ENCODE results near the gene BCAM.
"Not testable (repeated sequence)": the region's sequence is repeated elsewhere in the genome, so short reads cannot be mapped to it uniquely, and the experiment has no call there.

Gene BCAM

GRCh38 chr19:44808463-44809371 lies at the start of gene BCAM:
Gene BCAM, plus strand, starts transcription at chr19:44809103. Its CDS starts 22 bp downstream, at chr19:44809125.
- DNase-seq = peak; percentile 57

- no peak for DNase-seq
Observed at GRCh38 chr19:44762038-44762437, 46.9 kb upstream of the BCAM start.

- DNase-seq = no peak
Observed at GRCh38 chr19:44765033-44765948, 43.6 kb upstream of the BCAM start.

- no peak for DNase-seq
Observed at GRCh38 chr19:44765949-44766335, 43.0 kb upstream of the BCAM start.

GRCh38 chr19:44767295-44768180 lies 41.4 kb upstream of the BCAM start:
- DNase-seq = no peak

- DNase-seq = peak; percentile 98
Observed at GRCh38 chr19:44770550-44771257, 38.2 kb upstream of the BCAM start.

- DNase-seq = not testable (repeated sequence)
Observed at GRCh38 chr19:44772144-44772543, 36.8 kb upstream of the BCAM start.

GRCh38 chr19:44772959-44773358 lies 35.9 kb upstream of the BCAM start:
- DNase-seq = no peak

- DNase-seq = no peak
Observed at GRCh38 chr19:44775676-44776240, 33.1 kb upstream of the BCAM start.

- no peak for DNase-seq
Observed at GRCh38 chr19:44776402-44777096, 32.4 kb upstream of the BCAM start.

- DNase-seq = peak; percentile 78
Observed at GRCh38 chr19:44777715-44778347, 31.1 kb upstream of the BCAM start, which contains the start of gene CBLC. Gene CBLC, plus strand, starts transcription at chr19:44777890. Its CDS starts 42 bp downstream, at chr19:44777932.

- no peak for DNase-seq
Observed at GRCh38 chr19:44779150-44779549, 29.8 kb upstream of the BCAM start.

GRCh38 chr19:44781694-44782093 lies 27.2 kb upstream of the BCAM start:
- not testable (repeated sequence) for DNase-seq

- no peak for DNase-seq
Observed at GRCh38 chr19:44782729-44783128, 26.2 kb upstream of the BCAM start.

- no peak for DNase-seq
Observed at GRCh38 chr19:44783545-44783944, 25.4 kb upstream of the BCAM start.

GRCh38 chr19:44785271-44785670 lies 23.6 kb upstream of the BCAM start:
- DNase-seq = no peak

GRCh38 chr19:44785993-44786392 lies 22.9 kb upstream of the BCAM start:
- DNase-seq = no peak

GRCh38 chr19:44788971-44789370 lies 19.9 kb upstream of the BCAM start:
- DNase-seq = no peak

- no peak for DNase-seq
Observed at GRCh38 chr19:44789943-44790483, 18.9 kb upstream of the BCAM start.

- no peak for DNase-seq
Observed at GRCh38 chr19:44792281-44792680, 16.6 kb upstream of the BCAM start.
